OCI-LY1 (cell line): ENCODE data around the gene SH3GL2.

ENCODE experiments used
- H2AFZ ChIP-seq: fragments of 200-600 bp; sonication (generic), shearing (Covaris generic); 2 replicates; pipeline ENCODE4 v1.6.0; 2014; ENCODE audit warnings: antibody characterized with exemption, mild to moderate bottlenecking, low read length
- H3F3A ChIP-seq: fragments of 200-600 bp; sonication (generic), shearing (Covaris generic); 2 replicates; pipeline ENCODE4 v1.6.0; 2014; ENCODE audit warnings: mild to moderate bottlenecking, antibody characterized with exemption, low read length, moderate library complexity; ENCODE audit not compliant: insufficient read depth
- H3K27ac ChIP-seq: fragments of 200-600 bp; sonication (generic); 2 replicates; pipeline ENCODE4 v1.5.1; 2014; ENCODE audit warnings: low read length, mixed run types, mild to moderate bottlenecking, low read depth; ENCODE audit not compliant: poor library complexity, severe bottlenecking
- H3K27me3 ChIP-seq: fragments of 200-600 bp; sonication (generic); 2 replicates; pipeline ENCODE4 v1.6.0; 2014; ENCODE audit warnings: antibody characterized with exemption, mild to moderate bottlenecking, low read length, moderate library complexity; ENCODE audit not compliant: insufficient read depth
- H3K36me3 ChIP-seq: fragments of 200-600 bp; sonication (generic); 2 replicates; pipeline ENCODE4 v1.6.1; 2014; ENCODE audit warnings: mild to moderate bottlenecking, antibody characterized with exemption, low read length, moderate library complexity, mixed read lengths; ENCODE audit not compliant: insufficient read depth
- H3K4me1 ChIP-seq: fragments of 200-600 bp; sonication (generic); 2 replicates; pipeline ENCODE4 v1.5.1; 2014; ENCODE audit warnings: mild to moderate bottlenecking, low read length, moderate library complexity; ENCODE audit not compliant: insufficient read depth, severe bottlenecking
- H3K4me2 ChIP-seq: fragments of 200-600 bp; sonication (generic), shearing (Covaris generic); 2 replicates; pipeline ENCODE4 v1.6.1; 2014; ENCODE audit warnings: low read length
- H3K4me3 ChIP-seq: fragments of 200-600 bp; sonication (generic); 2 replicates; pipeline ENCODE4 v1.5.1; 2014; ENCODE audit warnings: low read length, low read depth, mild to moderate bottlenecking, mixed read lengths; ENCODE audit not compliant: poor library complexity, severe bottlenecking
- H3K79me2 ChIP-seq: fragments of 200-600 bp; shearing (Covaris generic); 2 replicates; pipeline ENCODE4 v1.6.1; 2016; ENCODE audit warnings: mixed run types, low read length, mixed read lengths; ENCODE audit not compliant: insufficient read depth
- H3K9ac ChIP-seq: fragments of 200-600 bp; sonication (generic), shearing (Covaris generic); 2 replicates; pipeline ENCODE4 v1.6.1; 2014; ENCODE audit warnings: mild to moderate bottlenecking, low read length, mixed read lengths
- H3K9me2 ChIP-seq: fragments of 200-600 bp; sonication (generic), shearing (Covaris generic); 2 replicates; pipeline ENCODE4 v1.6.1; 2014; ENCODE audit warnings: low read depth, mild to moderate bottlenecking, low read length, mixed read lengths
- H3K9me3 ChIP-seq: fragments of 200-600 bp; shearing (Covaris generic); 2 replicates; pipeline ENCODE4 v1.6.1; 2014; ENCODE audit warnings: low read length, mixed read lengths
- H4K20me1 ChIP-seq: fragments of 200-600 bp; sonication (generic), shearing (Covaris generic); 2 replicates; pipeline ENCODE4 v1.6.0; 2016; ENCODE audit warnings: mild to moderate bottlenecking, low read length; ENCODE audit not compliant: insufficient read depth
- EZH2 ChIP-seq: fragments of 200-600 bp; sonication (generic), shearing (Covaris generic); IDR thresholded peaks from 2 replicates; pipeline ENCODE4 v1.8.0; 2017; ENCODE audit warnings: borderline replicate concordance, mixed run types, mild to moderate bottlenecking, antibody characterized with exemption, low read length, moderate library complexity, mixed read lengths
- TF ChIP-seq, protein P1 (sequence below): fragments of 200-600 bp; sonication (generic), shearing (Covaris generic); IDR thresholded peaks from 2 replicates; pipeline ENCODE4 v1.5.1; 2017; ENCODE audit warnings: mild to moderate bottlenecking, antibody characterized with exemption, low read length, moderate library complexity, mixed read lengths

SH3GL2 gene

GRCh38 chr9:17653947-17654465, 75.1 kb downstream of the SH3GL2 start:
- no peak overlapping the region for H3K4me3 ChIP-seq
- H3F3A ChIP-seq: no peaks in the 10 kb centered on the region
- H3K9ac ChIP-seq: no peak overlapping the region
- no peaks in the 10 kb centered on the region for H4K20me1 ChIP-seq
- H3K4me1 ChIP-seq: no peaks in the 10 kb centered on the region
- no peaks in the 10 kb centered on the region for H3K9me2 ChIP-seq
- no peaks in the 10 kb centered on the region for H3K36me3 ChIP-seq
- no peaks in the 10 kb centered on the region for H3K27me3 ChIP-seq
- no peak overlapping the region for H2AFZ ChIP-seq
- TF ChIP-seq EZH2: no peak
- TF ChIP-seq, protein P1, sequence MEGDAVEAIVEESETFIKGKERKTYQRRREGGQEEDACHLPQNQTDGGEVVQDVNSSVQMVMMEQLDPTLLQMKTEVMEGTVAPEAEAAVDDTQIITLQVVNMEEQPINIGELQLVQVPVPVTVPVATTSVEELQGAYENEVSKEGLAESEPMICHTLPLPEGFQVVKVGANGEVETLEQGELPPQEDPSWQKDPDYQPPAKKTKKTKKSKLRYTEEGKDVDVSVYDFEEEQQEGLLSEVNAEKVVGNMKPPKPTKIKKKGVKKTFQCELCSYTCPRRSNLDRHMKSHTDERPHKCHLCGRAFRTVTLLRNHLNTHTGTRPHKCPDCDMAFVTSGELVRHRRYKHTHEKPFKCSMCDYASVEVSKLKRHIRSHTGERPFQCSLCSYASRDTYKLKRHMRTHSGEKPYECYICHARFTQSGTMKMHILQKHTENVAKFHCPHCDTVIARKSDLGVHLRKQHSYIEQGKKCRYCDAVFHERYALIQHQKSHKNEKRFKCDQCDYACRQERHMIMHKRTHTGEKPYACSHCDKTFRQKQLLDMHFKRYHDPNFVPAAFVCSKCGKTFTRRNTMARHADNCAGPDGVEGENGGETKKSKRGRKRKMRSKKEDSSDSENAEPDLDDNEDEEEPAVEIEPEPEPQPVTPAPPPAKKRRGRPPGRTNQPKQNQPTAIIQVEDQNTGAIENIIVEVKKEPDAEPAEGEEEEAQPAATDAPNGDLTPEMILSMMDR: no peak
- H3K27ac ChIP-seq: no peak overlapping the region
- H3K79me2 ChIP-seq: no peaks in the 10 kb centered on the region
- H3K4me2 ChIP-seq: no peak overlapping the region
- H3K9me3 ChIP-seq: no peaks in the 10 kb centered on the region

DNA sequence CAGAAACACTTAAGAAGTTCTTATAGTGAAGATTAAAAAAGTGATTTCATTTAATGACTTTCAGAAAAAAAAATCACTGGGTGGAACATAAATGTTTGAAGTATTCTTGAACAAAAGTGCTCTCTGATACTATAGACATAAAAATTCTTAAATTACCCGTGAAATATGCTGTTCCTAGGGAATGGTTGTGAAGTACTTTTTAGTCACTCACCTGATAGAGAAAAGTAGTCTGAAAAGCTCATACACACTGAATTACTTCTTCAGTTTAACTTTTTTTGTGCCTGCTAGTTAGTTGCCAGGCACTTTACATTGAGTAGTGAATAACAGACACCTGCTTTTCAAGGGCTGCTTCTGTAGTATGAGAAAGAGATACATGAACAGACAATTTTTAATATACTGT, 78.0 kb downstream of the SH3GL2 start:
- H3K79me2 ChIP-seq: no peaks in the 10 kb centered on the region
- H3K9ac ChIP-seq: no peak overlapping the region
- H3K4me3 ChIP-seq: no peak overlapping the region
- H3K4me1 ChIP-seq: no peaks in the 10 kb centered on the region
- H3F3A ChIP-seq: no peaks in the 10 kb centered on the region
- H3K9me2 ChIP-seq: no peaks in the 10 kb centered on the region
- no peak overlapping the region for H2AFZ ChIP-seq
- H3K9me3 ChIP-seq: no peaks in the 10 kb centered on the region
- TF ChIP-seq, protein P1: no peak
- no peak for TF ChIP-seq EZH2
- H3K4me2 ChIP-seq: no peak overlapping the region
- H4K20me1 ChIP-seq: no peaks in the 10 kb centered on the region
- no peaks in the 10 kb centered on the region for H3K36me3 ChIP-seq
- H3K27ac ChIP-seq: no peak overlapping the region
- H3K27me3 ChIP-seq: no peaks in the 10 kb centered on the region

DNA sequence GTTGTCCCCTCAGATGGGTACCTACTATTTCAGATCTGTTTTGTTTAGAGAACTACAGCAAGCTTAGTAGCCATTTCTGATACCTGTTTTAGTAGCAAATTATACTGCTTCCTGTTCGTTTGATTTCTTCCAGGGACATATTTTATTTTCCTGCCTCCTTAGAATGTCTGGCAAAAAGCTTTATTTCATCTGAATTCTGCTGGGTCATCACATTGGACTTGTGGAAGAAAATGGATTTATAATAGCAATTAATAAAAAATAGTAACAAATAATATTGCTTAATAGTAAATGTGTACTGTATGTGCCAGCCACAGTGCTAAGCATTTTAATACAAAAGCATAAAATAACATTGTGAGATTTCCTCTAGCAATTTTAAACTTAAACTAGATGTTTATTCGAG, 79.4 kb downstream of the SH3GL2 start:
- TF ChIP-seq, protein P1: no peak
- TF ChIP-seq EZH2: no peak
- Histone ChIP-seq H3K9me2 (no peaks in the 10 kb centered on the region), H3K4me1 (no peaks in the 10 kb centered on the region)

More for the DNA sequence above, 79.4 kb downstream of the SH3GL2 start:
- Histone ChIP-seq H3K4me2 (no peak overlapping the region), H4K20me1 (no peaks in the 10 kb centered on the region), H3K79me2 (no peaks in the 10 kb centered on the region), H3F3A (no peaks in the 10 kb centered on the region), H3K9ac (no peak overlapping the region), H3K27me3 (no peaks in the 10 kb centered on the region), H3K27ac (no peak overlapping the region), H3K36me3 (no peaks in the 10 kb centered on the region), H3K9me3 (no peaks in the 10 kb centered on the region), H2AFZ (no peak overlapping the region), H3K4me3 (no peak overlapping the region)
